ENCODE measurements around the gene LAMP2. TPM values are rescaled to one million over a fixed set of nuclear protein-coding genes. Genes with fewer than 3 reads are reported as not detected.
A peak's percentile ranks its signal among the peaks of the same experiment; 100 is the strongest.

LAMP2 gene
- total and polyA plus RNA-seq, 9 of the 15 experiments (the other 6 are each of a cell fraction or from before 2014, with no cell fraction given) = 22.3 to 77.7 (median 48.6) TPM

- FAIRE-seq = no peak
- 7% methylated on average over 3 of the region's 5 CpGs for WGBS (ENCODE audit: insufficient coverage, low coverage, missing lambda C conversion rate)
- intact Hi-C loops (cut with micrococcal nuclease) = loop anchor here (5.0 kb wide), 1 partner anchor 87 kb away; no protein-coding TSS in a partner anchor
- TF ChIP-seq DDX20 (tag; IDR thresholded peaks at IDR 0.05; ENCODE audit: low read depth) (no peak), REST (IDR thresholded peaks at IDR 0.05; ENCODE audit: borderline replicate concordance) (no peak), REST (CRISPR knock-in tag; IDR thresholded peaks at IDR 0.05; ENCODE audit: low read depth) (no peak), ZKSCAN8 (CRISPR knock-in tag; IDR thresholded peaks at IDR 0.05) (no peak)
These were observed 15.1 kb downstream of the LAMP2 start for GRCh38 chrX:120453985-120454384.

More at GRCh38 chrX:120453985-120454384, 15.1 kb downstream of the LAMP2 start:
- Histone ChIP-seq H3K9me1 (ENCODE audit: control insufficient read depth, insufficient read depth, low read length) (no peaks in the 10 kb centered on the region), H3K36me3 (ENCODE audit: control insufficient read depth, insufficient read depth, low read length) (peaks cover 38% of the 10 kb centered on the region; the same call in 2 of the 3 replicates), H2AFZ (ENCODE audit: low read depth, low read length) (no peak overlapping the region), H4K20me1 (replicated peaks; ENCODE audit: control insufficient read depth, insufficient read depth, low read length) (no peaks in the 10 kb centered on the region; the same call in 1 of the 2 replicates), H3K4me1 (replicated peaks in 1 of 2; ENCODE audit: control insufficient read depth in 2 of 2, insufficient read depth in 2 of 2, low read length in 2 of 2) (peaks cover 3 to 25% of the 10 kb centered on the region in 2 experiments; a peak in 4 of 5 replicates), H3K27ac (ENCODE audit: extremely low read depth, low read depth, low read length) (peak overlapping the region; percentile 55; the same call in 1 of the 3 replicates), H3K79me2 (ENCODE audit: control insufficient read depth, insufficient read depth, low read length) (peaks cover 14% of the 10 kb centered on the region), H3K4me2 (ENCODE audit: insufficient read depth, low read length) (no peak overlapping the region), H3K4me3 (no peak overlapping the region), H3K27me3 (ENCODE audit: control insufficient read depth in 2 of 2, insufficient read depth in 2 of 2, low read length in 2 of 2) (no peaks in the 10 kb centered on the region), H3K9me3 (replicated peaks; ENCODE audit: control insufficient read depth, insufficient read depth, low read depth, low read length) (no peaks in the 10 kb centered on the region), H3K9ac (ENCODE audit: insufficient read depth in 1 of 2, low read depth in 2 of 2, low read length in 2 of 2) (no peak overlapping the region)
- no TSS peak for BruUV-seq (replicated peaks)
- ATAC-seq = peak; percentile 22; the same call in 2 of the 3 replicates
- ChIA-PET CTCF (ENCODE audit: low intra/inter-chr PET ratio) (no interaction called here), POLR2A (interaction anchor here (0.7 kb wide), 2 partner anchors 9 to 12 kb away, joined by 3 read pairs; no protein-coding TSS in a partner anchor)
- in situ Hi-C loops (cut with MboI) = no loop called here
- DNase-seq (ENCODE audit: extremely low read depth in 1 of 4, low spot score in 3 of 4) = peak in 1 of 4 experiments; percentile 36

Data from K562 (cell line).